K562 (cell line): ENCODE measurements around the gene NR0B2. TPM values are rescaled to one million over a fixed set of nuclear protein-coding genes. Genes with fewer than 3 reads are reported as not detected.

Source experiments
- CBX8 ChIP-seq: fragments of 200-600 bp; sonication (generic); IDR thresholded peaks from 2 replicates; pipeline ENCODE4 v1.6.1; 2012; ENCODE audit warnings: borderline replicate concordance, mixed run types, low read depth, mild to moderate bottlenecking, moderate library complexity, mixed read lengths, low read length, control low read depth, inconsistent platforms; ENCODE audit not compliant: poor library complexity, severe bottlenecking; ENCODE audit errors: extremely low read depth
- CHD4 ChIP-seq: fragments of 200-600 bp; sonication (generic); IDR thresholded peaks from 3 replicates; pipeline ENCODE4 v1.6.1; 2012; ENCODE audit warnings: low read depth, mild to moderate bottlenecking, mixed read lengths, low read length, inconsistent platforms; ENCODE audit not compliant: insufficient read depth, insufficient replicate concordance, poor library complexity, severe bottlenecking
- DDX20 ChIP-seq: fragments of 450-650 bp; IDR thresholded peaks from 2 replicates; pipeline ENCODE4 v1.6.1; 2016; ENCODE audit warnings: missing genetic modification characterization, low read depth, mild to moderate bottlenecking, missing compliant biosample characterization, moderate library complexity
- ERF ChIP-seq: fragments of 450-650 bp; formaldehyde crosslinking; IDR thresholded peaks from 2 replicates; pipeline ENCODE4 v1.4.0; 2020; ENCODE audit warnings: mild to moderate bottlenecking, mixed read lengths
- HDAC2 ChIP-seq: fragments of 450-650 bp; IDR thresholded peaks from 2 replicates; pipeline ENCODE4 v1.6.1; 2016; ENCODE audit warnings: mild to moderate bottlenecking
- NBN ChIP-seq: fragments of 450-650 bp; IDR thresholded peaks from 2 replicates; pipeline ENCODE4 v1.6.1; 2016; ENCODE audit warnings: low read depth, mild to moderate bottlenecking
- SP2 ChIP-seq: IDR thresholded peaks from 2 replicates; pipeline ENCODE4 v1.6.1; 2011; ENCODE audit warnings: mild to moderate bottlenecking, low read depth, low read length, moderate library complexity; ENCODE audit not compliant: poor library complexity, severe bottlenecking; ENCODE audit errors: extremely low read depth
- ZBTB49 ChIP-seq: sonication (generic); formaldehyde crosslinking; IDR thresholded peaks from 2 replicates; pipeline ENCODE4 v1.8.0; 2022; ENCODE audit warnings: missing genetic modification reagents, mild to moderate bottlenecking, borderline replicate concordance
- ZNF449 ChIP-seq: fragments of 250-450 bp; sonication (Bioruptor Pico); IDR thresholded peaks from 2 replicates; pipeline ENCODE4 v1.8.0; 2022; ENCODE audit warnings: moderate library complexity, mild to moderate bottlenecking, inconsistent platforms
- ZNF586 ChIP-seq: fragments of 450-650 bp; formaldehyde crosslinking; conservative IDR thresholded peaks from 2 replicates; pipeline ENCODE4 v1.4.0; 2020; ENCODE audit warnings: mild to moderate bottlenecking, moderate library complexity
- polyA plus RNA-seq, 8 experiments: library from polyadenylated mRNA; depleted of rRNA in 4 of 8; stranded (reverse) in 5 of 8; unstranded in 3 of 8; fragments of >200 nt; fragmentation: Nextera tagmentation in 2 of 8; fragmentation: Illumina TruSeq in 1 of 8; extraction: Ambion mirVana in 2 of 8; extraction: Trizol in 1 of 8; gene quantifications; 2 replicates each; pipeline versions ENCODE4 v1.2.1 to v1.2.3, GENCODE V29; 2011 to 2014; ENCODE audit warnings: inconsistent platforms in 1 of 8, missing spikeins in 1 of 8
- total RNA-seq, 7 experiments: library from RNA; depleted of rRNA in 6 of 7; stranded (reverse); fragments of >200 nt in 6 of 7; fragmentation: Illumina TruSeq in 2 of 7; extraction: Trizol in 2 of 7; gene quantifications; 2 replicates each; pipeline versions ENCODE4 v1.2.1 to v1.2.3, GENCODE V29; 2011 to 2021; ENCODE audit warnings: low replicate concordance in 1 of 7
- TF ChIP-seq, protein P1 (sequence below), 2 experiments: fragments of 450-650 bp in 1 of 2; sonication (generic) in 1 of 2; formaldehyde crosslinking in 1 of 2; IDR thresholded peaks; 2 replicates each; pipeline versions ENCODE4 v1.7.1 to v1.9.0; 2016 to 2022; ENCODE audit warnings: inconsistent platforms in 1 of 2, mild to moderate bottlenecking in 1 of 2, missing genetic modification reagents in 1 of 2

NR0B2 gene
- total and polyA plus RNA-seq, 9 of the 15 experiments (the other 6 are each of a cell fraction or from before 2014, with no cell fraction given), result not detected

GRCh38 chr1:26921540-26922430 is 8.0 kb upstream of the NR0B2 start, which contains the start of gene NUDC (continued):
- peak; percentile 71 for TF ChIP-seq SP2
- no peak for TF ChIP-seq CHD4
- no peak for TF ChIP-seq DDX20 (tag)
- no peak for TF ChIP-seq ZNF586
- TF ChIP-seq, protein P1, sequence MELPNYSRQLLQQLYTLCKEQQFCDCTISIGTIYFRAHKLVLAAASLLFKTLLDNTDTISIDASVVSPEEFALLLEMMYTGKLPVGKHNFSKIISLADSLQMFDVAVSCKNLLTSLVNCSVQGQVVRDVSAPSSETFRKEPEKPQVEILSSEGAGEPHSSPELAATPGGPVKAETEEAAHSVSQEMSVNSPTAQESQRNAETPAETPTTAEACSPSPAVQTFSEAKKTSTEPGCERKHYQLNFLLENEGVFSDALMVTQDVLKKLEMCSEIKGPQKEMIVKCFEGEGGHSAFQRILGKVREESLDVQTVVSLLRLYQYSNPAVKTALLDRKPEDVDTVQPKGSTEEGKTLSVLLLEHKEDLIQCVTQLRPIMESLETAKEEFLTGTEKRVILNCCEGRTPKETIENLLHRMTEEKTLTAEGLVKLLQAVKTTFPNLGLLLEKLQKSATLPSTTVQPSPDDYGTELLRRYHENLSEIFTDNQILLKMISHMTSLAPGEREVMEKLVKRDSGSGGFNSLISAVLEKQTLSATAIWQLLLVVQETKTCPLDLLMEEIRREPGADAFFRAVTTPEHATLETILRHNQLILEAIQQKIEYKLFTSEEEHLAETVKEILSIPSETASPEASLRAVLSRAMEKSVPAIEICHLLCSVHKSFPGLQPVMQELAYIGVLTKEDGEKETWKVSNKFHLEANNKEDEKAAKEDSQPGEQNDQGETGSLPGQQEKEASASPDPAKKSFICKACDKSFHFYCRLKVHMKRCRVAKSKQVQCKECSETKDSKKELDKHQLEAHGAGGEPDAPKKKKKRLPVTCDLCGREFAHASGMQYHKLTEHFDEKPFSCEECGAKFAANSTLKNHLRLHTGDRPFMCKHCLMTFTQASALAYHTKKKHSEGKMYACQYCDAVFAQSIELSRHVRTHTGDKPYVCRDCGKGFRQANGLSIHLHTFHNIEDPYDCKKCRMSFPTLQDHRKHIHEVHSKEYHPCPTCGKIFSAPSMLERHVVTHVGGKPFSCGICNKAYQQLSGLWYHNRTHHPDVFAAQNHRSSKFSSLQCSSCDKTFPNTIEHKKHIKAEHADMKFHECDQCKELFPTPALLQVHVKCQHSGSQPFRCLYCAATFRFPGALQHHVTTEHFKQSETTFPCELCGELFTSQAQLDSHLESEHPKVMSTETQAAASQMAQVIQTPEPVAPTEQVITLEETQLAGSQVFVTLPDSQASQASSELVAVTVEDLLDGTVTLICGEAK (IDR thresholded peaks at IDR 0.05), result peak; percentile 95
- TF ChIP-seq, protein P1 (CRISPR knock-in tag; IDR thresholded peaks at IDR 0.05), result no peak
- TF ChIP-seq NBN, result 0 out of 2 replicates have a peak, but pooled peaks have one; percentile 4
- TF ChIP-seq ZBTB49 (CRISPR knock-in tag), result no peak
- no peak for TF ChIP-seq ZNF449 (CRISPR knock-in tag)
- TF ChIP-seq ERF, result no peak; the same call in 1 of the 2 replicates
- TF ChIP-seq HDAC2, result peak; percentile 31; the same call in 1 of the 2 replicates
- TF ChIP-seq CBX8, result no peak
